Stimulated activated effector memory CD8-positive, alpha-beta T cell treated with anti-CD3 and anti-CD28 coated beads, Interleukin-12 subunit alpha, Interleukin-12 subunit beta, amount 100 ng/mL, for 72 hours (primary cell): Measurements from ENCODE around the gene SHMT2.
A peak's percentile ranks its signal among the peaks of the same experiment; 100 is the strongest.

Experiments
- ATAC-seq: fragments of 150-1000 bp; cut with Tn5 transposase; 2 replicates; pipeline ENCODE4 v1.10.0; 2021
- DNase-seq, 2 donors: peaks; one replicate each; pipeline ENCODE4 v3.0.0; 2021 to 2022; ENCODE audit warnings: low spot score in 2 of 2
- H3K27ac Mint-ChIP-seq: one replicate; pipeline ENCODE4 v1.8.0; 2022; ENCODE audit warnings: mild to moderate bottlenecking, mixed read lengths
- H3K36me3 Mint-ChIP-seq: one replicate; pipeline ENCODE4 v1.8.0; 2022; ENCODE audit warnings: mild to moderate bottlenecking, mixed read lengths
- H3K4me1 Mint-ChIP-seq: one replicate; pipeline ENCODE4 v1.8.0; 2022; ENCODE audit warnings: mixed read lengths
- H3K4me3 Mint-ChIP-seq: one replicate; pipeline ENCODE4 v1.8.0; 2022; ENCODE audit warnings: mild to moderate bottlenecking, mixed read lengths
- H3K9me3 Mint-ChIP-seq: one replicate; pipeline ENCODE4 v1.8.0; 2022; ENCODE audit warnings: mixed read lengths

The SHMT2 gene

GRCh38 chr12:57216014-57216911, 13.2 kb upstream of the SHMT2 start, which contains the start of gene NXPH4:
Gene NXPH4, plus strand, starts transcription at chr12:57216794. Its CDS starts 176 bp downstream, at chr12:57216970.
- H3K36me3 Mint-ChIP-seq: peaks cover 4% of the 10 kb centered on the region
- peak within 1 kb of the TSS; percentile 78 for H3K4me3 Mint-ChIP-seq
- peaks cover 68% of the 10 kb centered on the region for H3K4me1 Mint-ChIP-seq
- DNase-seq: no peak
- H3K27ac Mint-ChIP-seq: peak within 1 kb of the TSS; percentile 19
- ATAC-seq: peak; percentile 38
- no peaks in the 10 kb centered on the region for H3K9me3 Mint-ChIP-seq

DNA sequence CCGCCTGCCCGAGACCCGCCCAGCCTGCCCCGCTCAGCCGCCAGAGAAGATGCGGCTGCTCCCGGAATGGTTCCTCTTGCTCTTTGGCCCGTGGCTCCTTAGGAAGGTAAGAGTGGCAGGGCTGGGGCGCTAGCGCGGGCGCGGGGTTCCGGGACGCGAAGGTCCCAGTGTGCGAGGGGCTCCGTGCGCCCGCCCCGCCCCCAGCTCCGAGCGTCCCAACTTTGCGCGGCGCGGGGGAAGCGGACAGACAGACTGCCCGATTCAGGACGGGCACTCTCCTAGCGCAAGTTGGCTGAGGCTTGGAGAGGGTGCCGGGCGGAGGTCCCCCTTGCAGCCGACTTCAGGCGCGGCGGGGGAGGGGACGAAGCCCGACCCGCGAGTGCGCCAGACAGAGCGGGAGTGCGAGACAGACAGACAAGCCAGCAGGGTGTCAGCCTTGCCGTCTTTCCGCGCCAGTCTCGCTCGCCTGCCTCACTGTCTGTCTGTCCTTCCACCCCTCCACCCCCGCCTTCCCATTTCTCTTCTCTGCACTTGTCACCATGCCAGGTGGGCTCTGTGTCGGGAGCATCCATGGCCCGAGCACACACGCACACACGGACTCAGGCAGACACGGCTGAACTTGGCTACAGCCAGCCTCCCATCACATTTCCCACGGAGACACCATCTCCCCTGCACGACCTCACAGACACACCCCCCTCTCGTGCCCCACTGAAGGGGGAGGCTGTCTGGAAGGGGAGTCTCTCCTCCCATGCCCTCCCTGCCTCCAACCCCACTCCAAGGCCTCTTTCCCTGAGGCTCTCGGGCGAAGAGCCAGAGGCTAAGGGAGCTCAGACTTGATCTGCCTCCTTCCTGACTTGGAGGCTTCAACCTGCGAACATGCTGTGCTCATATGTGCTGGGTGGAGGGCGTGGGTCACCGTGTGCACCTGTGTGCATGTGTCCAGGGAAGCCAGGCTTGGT, 12.3 kb upstream of the SHMT2 start:
- DNase-seq: peak in 1 of 2 donors; percentile 64
- H3K9me3 Mint-ChIP-seq: no peaks in the 10 kb centered on the region
- no peak for ATAC-seq
- H3K4me3 Mint-ChIP-seq: peak overlapping the region; percentile 78
- peaks cover 4% of the 10 kb centered on the region for H3K36me3 Mint-ChIP-seq
- no peak overlapping the region for H3K27ac Mint-ChIP-seq
- peaks cover 77% of the 10 kb centered on the region for H3K4me1 Mint-ChIP-seq

- peaks cover 8% of the 10 kb centered on the region for H3K36me3 Mint-ChIP-seq
- ATAC-seq: no peak
- DNase-seq: no peak
- no peak overlapping the region for H3K27ac Mint-ChIP-seq
- no peaks in the 10 kb centered on the region for H3K9me3 Mint-ChIP-seq
- peaks cover 87% of the 10 kb centered on the region for H3K4me1 Mint-ChIP-seq
- peak overlapping the region; percentile 78 for H3K4me3 Mint-ChIP-seq
Measured at GRCh38 chr12:57218030-57218853, 11.3 kb upstream of the SHMT2 start.

DNA sequence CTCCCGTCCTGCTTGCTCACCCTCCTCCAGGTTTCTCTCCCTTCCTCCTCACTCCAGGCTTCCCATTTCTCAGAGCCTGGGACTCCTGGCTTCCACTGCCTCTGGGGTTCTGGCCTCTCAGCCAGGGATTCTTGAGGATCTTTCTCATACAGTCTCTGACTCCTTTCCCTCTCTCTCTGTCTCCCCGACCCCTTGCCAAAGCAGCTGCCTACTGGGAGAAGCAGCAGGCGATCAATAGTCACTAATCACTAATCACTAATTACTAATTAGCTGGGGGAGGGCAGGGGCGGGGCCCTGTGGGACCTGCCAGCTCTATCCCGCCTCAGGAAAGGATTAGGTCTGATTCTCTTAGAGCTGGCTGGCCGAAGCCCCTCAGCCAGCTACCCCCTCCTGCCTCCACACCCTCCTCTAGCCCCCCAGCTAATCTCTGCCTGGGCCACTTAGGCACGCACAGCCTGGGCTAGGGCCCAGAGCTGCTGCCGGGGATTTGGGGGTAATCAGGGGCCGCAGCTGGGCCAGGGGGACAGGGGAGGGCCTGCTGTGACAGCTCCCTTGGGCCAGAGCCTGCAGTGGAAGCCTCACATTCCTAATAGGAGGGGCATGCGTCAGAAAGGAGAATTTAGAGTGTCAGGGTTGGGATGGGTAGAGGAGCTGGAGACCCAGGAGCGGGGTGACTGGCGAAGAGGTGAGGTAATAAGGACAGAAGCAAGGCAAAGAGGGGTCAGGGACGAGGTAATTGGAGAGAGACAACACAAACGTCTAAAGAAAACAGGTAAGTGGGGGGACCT, 10.1 kb upstream of the SHMT2 start:
- DNase-seq: no peak
- Mint-ChIP-seq H3K36me3 (peaks cover 11% of the 10 kb centered on the region), H3K27ac (no peak overlapping the region), H3K4me1 (peaks cover 86% of the 10 kb centered on the region), H3K4me3 (no peak overlapping the region), H3K9me3 (no peaks in the 10 kb centered on the region)
- no peak for ATAC-seq

DNA sequence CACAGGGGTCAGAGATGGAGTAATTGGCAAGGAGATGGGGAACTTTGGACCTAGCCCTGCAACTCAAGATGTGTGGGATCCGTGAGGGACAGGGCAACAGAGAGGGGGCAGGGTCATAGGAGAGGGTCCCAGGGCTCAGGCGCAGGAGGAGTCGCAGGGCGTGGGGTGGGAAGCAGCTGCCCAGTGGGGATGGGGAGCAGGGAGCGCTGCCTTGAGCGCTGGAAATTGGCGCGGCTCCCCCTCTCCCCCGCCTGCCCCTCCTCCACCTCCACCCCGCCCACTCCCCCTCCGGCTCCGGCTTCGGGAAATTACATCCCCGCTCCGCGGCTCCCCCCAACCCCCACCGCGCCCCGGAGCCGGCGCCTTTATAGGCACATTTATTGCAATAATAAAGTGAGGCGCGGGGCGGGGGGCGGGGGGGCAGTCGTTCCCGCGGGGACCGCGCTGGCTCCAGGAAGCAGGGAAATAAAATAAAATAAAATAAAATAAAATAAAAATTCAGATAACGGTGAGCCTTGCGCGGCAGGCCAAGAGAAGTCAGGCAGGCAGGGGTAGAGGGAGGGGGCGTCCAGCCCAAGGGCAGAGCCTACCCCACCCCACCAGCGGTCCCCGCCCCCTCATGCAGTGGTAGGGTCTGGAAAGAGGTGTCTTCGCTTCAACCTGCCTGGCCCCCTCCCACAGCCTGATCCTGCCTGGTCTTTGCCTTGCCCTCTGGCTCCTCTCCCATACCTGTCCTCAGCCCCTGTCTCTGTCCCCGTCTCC, 9.3 kb upstream of the SHMT2 start:
- Mint-ChIP-seq H3K9me3 (no peaks in the 10 kb centered on the region), H3K4me1 (peaks cover 78% of the 10 kb centered on the region), H3K36me3 (peaks cover 11% of the 10 kb centered on the region), H3K27ac (peak overlapping the region; percentile 10), H3K4me3 (no peak overlapping the region)
- DNase-seq (no peak), ATAC-seq (no peak)

- peak overlapping the region; percentile 10 for H3K27ac Mint-ChIP-seq
- ATAC-seq (no peak), DNase-seq (no peak)
- no peaks in the 10 kb centered on the region for H3K9me3 Mint-ChIP-seq
- H3K4me1 Mint-ChIP-seq: peaks cover 76% of the 10 kb centered on the region
- no peak overlapping the region for H3K4me3 Mint-ChIP-seq
- H3K36me3 Mint-ChIP-seq: peaks cover 10% of the 10 kb centered on the region
Measured at GRCh38 chr12:57220770-57221168, 8.7 kb upstream of the SHMT2 start.

DNA sequence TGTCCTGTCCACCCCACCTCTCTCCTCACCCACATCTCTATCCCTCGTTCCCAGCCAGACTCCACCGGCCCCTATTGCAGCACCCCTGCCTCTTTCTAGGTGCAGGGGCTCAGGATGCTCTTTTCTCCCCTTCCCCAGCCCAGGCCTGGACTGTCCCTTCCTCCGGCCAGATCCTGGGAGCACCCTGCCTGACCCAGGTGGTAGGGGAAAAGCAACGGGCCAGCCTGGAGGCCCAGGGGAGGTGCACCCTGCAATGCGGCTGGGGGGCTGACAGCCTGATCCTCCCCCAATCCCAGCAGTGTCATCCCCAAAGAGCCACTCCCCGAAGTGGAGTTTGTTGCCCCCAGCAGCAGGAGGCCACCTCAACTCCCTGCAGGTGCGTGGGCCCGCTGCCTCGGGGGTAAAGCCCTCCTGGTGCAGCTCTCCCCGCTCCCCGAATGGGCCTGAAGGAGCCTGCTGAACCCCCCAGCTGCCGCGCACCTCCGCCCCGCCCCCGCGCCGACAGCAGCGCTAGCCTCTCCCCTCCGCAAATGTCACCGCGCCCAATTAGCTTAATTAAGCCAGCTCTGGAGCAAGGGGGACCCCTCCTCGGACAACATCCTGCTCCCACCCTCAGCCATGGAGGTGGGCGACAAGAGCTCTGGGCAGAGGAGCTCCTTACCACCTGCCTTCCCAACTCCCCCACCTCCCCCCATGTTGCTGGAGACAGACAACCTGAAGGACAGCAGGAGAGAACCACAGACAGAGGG, 8.2 kb upstream of the SHMT2 start:
- H3K27ac Mint-ChIP-seq: peak overlapping the region; percentile 10
- H3K4me1 Mint-ChIP-seq: peaks cover 78% of the 10 kb centered on the region
- ATAC-seq (no peak), DNase-seq (no peak)
- peak overlapping the region; percentile 4 for H3K4me3 Mint-ChIP-seq
- H3K9me3 Mint-ChIP-seq: no peaks in the 10 kb centered on the region
- H3K36me3 Mint-ChIP-seq: peaks cover 7% of the 10 kb centered on the region

DNA sequence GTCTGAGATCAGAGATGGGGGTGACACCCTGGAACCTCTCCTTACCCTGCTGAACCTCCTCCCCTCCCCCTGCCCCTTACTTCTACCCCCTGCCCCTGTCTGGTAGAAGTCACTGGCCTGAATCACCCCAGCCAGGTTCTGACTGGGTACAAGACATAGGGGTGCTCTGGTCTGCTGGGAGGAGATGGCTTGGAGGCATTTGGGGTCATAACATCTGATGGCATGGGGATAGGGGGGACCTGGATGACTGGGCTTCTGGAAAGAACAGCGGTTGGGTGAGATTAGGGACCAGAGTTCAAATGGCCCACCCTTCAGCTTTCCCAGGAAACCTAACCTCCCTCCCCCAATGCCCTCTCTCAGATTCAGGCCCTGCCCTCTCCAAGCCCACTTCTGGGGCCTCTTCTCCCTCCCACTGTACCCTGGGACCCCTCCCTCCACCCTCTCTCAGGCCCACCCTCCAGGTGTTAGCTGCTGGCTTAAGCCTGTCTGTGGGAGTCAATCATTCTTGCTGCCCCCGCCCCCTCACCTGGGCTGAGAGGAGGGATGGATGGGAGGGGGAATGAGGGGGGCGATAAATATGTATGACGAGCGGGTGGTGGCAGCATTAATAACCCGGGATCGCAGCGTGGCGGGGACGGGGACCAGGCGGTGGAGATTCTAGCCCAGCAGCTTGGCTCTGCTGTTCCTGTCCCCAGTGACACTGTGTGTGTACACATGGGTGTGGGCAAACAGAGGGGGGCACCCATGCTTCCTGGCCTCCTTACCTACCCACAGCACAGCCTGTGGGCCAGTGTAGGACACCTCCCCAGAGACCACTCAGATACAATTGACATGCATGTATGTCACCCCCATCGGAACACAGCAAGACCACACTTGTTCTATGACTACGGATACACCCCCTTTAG, 7.0 kb upstream of the SHMT2 start:
- Mint-ChIP-seq H3K27ac (no peak overlapping the region), H3K4me1 (peaks cover 80% of the 10 kb centered on the region), H3K36me3 (peaks cover 7% of the 10 kb centered on the region), H3K4me3 (peak overlapping the region; percentile 11), H3K9me3 (no peaks in the 10 kb centered on the region)
- no peak for DNase-seq
- no peak for ATAC-seq

- ATAC-seq (peak; percentile 93), DNase-seq (peak in 1 of 2 donors; percentile 75)
- Mint-ChIP-seq H3K9me3 (no peaks in the 10 kb centered on the region), H3K27ac (no peak overlapping the region), H3K36me3 (peaks cover 7% of the 10 kb centered on the region), H3K4me3 (peak overlapping the region; percentile 11), H3K4me1 (peaks cover 75% of the 10 kb centered on the region)
Measured at GRCh38 chr12:57223191-57224165, 6.0 kb upstream of the SHMT2 start.

- Mint-ChIP-seq H3K4me3 (peak overlapping the region; percentile 55), H3K27ac (no peak overlapping the region), H3K4me1 (peaks cover 74% of the 10 kb centered on the region), H3K9me3 (no peaks in the 10 kb centered on the region), H3K36me3 (peaks cover 16% of the 10 kb centered on the region)
- DNase-seq (no peak), ATAC-seq (no peak)
Measured at GRCh38 chr12:57224278-57224972, 5.1 kb upstream of the SHMT2 start.
